ENCODE results near the gene KRT14.
A peak's percentile ranks its signal among the peaks of the same experiment; 100 is the strongest.
"Not testable (repeated sequence)": the region's sequence is repeated elsewhere in the genome, so short reads cannot be mapped to it uniquely, and the experiment has no call there.

Gene KRT14

DNA sequence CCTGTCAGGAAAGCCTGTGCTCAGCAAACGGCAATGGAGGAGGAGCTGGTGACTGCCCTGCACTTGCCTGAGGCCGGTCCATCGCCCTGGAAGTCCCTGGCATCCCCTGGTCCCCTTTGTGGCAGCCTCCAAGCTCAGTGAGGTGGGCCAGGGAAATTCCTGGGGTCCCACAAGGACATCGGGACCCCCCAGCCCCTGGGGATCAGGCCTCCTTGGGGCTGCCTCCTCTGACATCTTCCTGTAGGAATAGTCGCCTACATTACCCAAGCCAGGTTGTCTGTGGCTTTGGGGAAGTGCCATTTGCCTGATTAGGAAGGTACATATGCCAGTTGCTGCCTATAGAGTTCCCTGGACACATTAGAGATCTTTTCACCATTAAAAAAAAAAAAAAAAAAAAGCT lies 7.7 kb downstream of the KRT14 start:
- no peak overlapping the region for H3K27ac Mint-ChIP-seq
- no peaks in the 10 kb centered on the region for H3K4me1 Mint-ChIP-seq
- H3K27me3 Mint-ChIP-seq: peaks cover 85% of the 10 kb centered on the region
- ATAC-seq (no peak), DNase-seq (no peak)
- H3K9me3 Mint-ChIP-seq: no peaks in the 10 kb centered on the region
- no peak overlapping the region for H3K4me3 Mint-ChIP-seq

DNA sequence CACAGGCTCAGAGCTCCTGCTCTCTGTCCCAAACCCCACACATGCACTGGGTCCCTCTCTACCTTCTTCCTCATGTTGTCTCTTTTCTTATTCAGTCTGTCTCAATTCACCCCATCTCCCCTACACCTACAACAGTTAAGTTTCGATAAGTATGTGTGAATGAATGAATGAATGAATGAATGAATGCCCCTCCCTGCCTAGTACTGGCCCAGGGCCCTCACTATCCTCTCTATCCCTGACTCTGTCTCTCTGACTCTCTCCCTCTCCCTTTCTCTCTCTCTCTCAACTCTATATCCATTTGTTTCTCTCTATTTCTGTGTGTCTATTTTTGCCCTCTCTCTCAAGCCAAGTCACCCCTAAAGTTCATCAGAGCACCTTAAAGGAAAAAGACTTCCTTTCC lies 8.2 kb downstream of the KRT14 start:
- H3K27ac Mint-ChIP-seq: no peak overlapping the region
- no peak for DNase-seq
- no peaks in the 10 kb centered on the region for H3K4me1 Mint-ChIP-seq
- H3K4me3 Mint-ChIP-seq: no peak overlapping the region
- H3K9me3 Mint-ChIP-seq: no peaks in the 10 kb centered on the region
- no peak for ATAC-seq
- peaks cover 85% of the 10 kb centered on the region for H3K27me3 Mint-ChIP-seq

DNA sequence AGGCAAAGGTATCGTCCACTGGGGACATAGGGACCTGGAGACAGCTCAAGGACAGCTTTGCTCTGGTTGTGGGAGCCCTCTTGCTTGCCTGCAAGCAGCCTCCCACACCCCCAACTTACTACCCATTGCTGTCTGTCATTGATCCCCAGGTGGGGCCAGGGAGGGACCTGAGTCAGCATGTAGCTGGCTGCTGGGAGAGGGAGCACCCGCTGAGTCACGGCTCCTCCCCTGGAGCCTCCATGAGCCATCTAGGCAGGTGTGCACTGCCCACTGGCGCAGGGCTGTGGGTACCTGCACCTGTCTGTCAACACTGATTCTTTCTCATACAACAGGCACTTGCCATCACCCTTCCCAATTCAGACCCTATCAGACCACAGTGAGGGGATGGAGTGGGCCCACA lies 10.0 kb downstream of the KRT14 start:
- H3K4me3 Mint-ChIP-seq, ATAC-seq, H3K4me1 Mint-ChIP-seq, H3K27ac Mint-ChIP-seq, DNase-seq, H3K9me3 Mint-ChIP-seq: not testable (repeated sequence)
- H3K27me3 Mint-ChIP-seq: peaks cover 85% of the 10 kb centered on the region

DNA sequence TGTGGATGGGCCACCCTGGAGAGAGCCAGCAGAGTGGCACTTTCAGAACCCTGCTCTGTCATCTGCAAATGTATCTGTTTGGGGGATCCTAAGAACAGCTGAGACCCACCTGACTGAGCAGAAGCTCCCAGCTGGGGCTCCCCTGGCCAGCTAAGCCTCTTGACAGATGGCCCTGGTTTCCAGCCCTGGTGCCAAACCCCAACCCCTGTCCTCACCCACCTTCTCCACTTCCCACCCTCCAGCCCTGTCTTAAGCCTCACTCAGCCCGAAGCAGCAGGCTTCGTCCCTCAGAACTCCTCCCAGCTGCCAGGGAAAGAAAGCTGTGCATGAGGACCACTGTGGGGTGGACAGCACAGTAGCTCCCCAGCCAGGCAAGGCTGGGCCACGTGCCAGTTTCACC lies 11.4 kb downstream of the KRT14 start:
- Mint-ChIP-seq H3K4me1 (no peaks in the 10 kb centered on the region), H3K4me3 (no peak overlapping the region), H3K9me3 (no peaks in the 10 kb centered on the region), H3K27ac (no peak overlapping the region), H3K27me3 (peaks cover 88% of the 10 kb centered on the region)
- DNase-seq (no peak), ATAC-seq (no peak)

DNA sequence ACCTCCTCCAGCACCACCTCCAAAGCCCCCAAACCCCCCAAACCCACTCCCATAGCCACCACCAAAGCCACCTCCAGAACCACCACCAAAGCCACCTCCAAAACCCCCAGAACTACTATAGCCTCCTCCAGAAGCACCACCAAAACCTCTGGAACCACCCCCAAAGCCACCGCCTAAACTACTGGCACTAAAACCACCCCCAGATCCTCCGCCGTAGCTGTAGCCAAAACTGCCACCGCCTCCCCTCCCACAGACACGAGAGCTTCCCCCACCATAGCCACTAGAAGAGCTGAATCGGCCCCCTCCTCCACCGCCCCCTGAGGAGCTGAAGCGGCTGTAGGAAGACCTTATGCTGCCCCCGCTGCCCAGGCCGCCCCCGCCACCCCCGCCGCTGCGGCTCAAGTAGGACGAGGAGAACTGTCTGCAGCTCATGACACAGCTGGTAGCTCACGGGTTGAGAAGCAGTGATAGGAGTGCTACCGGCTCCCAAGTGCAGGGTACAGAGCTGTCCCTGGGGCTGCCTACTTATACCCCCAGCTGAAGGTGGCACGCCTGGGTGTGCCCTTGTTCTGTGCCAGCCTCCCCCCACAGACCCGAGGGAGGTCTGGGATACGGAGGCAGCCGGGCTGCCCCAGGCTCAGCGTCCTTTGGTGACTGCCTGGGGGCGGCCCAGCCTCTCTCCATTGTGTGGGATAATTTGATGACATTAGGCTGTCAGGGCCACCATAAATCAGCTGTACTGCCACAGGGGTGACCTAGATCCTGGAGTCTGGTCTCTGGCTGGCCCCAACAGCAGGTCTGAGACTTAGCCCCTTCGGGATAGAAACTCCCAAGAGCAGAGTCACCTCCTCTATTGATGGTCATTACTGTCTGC lies 14.9 kb downstream of the KRT14 start, which contains the start of gene KRT9:
TSS of gene KRT9 (minus strand) at position 499 of the 874 bp plus-strand sequence. CDS start at position 432, 67 bp downstream.
- ATAC-seq: no peak
- peaks cover 10 to 18% of the 10 kb centered on the region in 2 donors for H3K9me3 Mint-ChIP-seq
- H3K27ac Mint-ChIP-seq: peak within 1 kb of the TSS in 1 of 2 donors; percentile 30
- DNase-seq: no peak
- peaks cover 10% of the 10 kb centered on the region for H3K4me1 Mint-ChIP-seq
- H3K27me3 Mint-ChIP-seq: peaks cover 76% of the 10 kb centered on the region
- H3K4me3 Mint-ChIP-seq: no peak within 1 kb of the TSS

DNA sequence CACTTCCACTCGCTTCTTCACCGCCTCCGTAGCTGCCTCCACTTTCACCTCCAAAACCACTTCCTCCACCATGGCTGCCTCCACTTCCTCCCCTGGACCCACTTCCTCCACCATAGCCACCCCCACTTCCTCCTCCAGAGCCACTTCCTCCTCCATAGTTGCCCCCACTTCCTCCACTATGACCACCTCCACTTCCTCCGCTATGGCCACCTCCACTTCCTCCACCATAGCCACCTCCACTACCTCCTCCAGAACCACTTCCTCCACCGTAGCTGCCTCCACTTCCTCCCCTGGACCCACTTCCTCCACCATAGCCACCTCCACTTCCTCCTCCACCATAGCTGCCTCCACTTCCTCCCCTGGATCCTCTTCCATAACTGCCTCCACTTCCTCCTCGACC lies 19.4 kb downstream of the KRT14 start:
- DNase-seq: no peak
- no peak for ATAC-seq
- peaks cover 78% of the 10 kb centered on the region for H3K27me3 Mint-ChIP-seq
- H3K4me3 Mint-ChIP-seq: no peak overlapping the region
- H3K4me1 Mint-ChIP-seq: peaks cover 12% of the 10 kb centered on the region
- peak overlapping the region; percentile 8 to 70 for H3K27ac Mint-ChIP-seq
- peaks cover 12 to 18% of the 10 kb centered on the region in 2 donors for H3K9me3 Mint-ChIP-seq

DNA sequence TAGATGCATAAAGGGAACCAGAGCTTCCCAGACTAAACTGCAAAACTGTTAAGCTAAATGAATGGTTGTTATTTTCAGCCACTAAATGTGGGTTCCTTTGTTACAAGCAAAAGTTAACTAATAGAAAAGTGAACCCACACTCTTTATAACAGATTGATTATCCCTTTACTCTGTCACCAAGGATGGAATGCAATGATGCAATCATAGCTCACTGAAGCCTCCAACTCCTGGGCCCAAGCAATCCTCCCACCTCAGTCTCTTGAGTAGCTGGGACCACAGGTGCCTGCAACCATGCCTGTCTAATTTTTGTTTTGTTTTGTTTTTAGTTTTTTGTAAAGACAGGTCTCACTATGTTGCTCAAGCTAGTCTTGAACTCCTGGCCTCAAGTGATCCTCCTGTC lies 21.4 kb downstream of the KRT14 start:
- Mint-ChIP-seq H3K27ac (no peak overlapping the region), H3K27me3 (peaks cover 75% of the 10 kb centered on the region), H3K9me3 (peaks cover 12 to 18% of the 10 kb centered on the region in 2 donors), H3K4me1 (peaks cover 12% of the 10 kb centered on the region), H3K4me3 (no peak overlapping the region)
- ATAC-seq (no peak), DNase-seq (no peak)

DNA sequence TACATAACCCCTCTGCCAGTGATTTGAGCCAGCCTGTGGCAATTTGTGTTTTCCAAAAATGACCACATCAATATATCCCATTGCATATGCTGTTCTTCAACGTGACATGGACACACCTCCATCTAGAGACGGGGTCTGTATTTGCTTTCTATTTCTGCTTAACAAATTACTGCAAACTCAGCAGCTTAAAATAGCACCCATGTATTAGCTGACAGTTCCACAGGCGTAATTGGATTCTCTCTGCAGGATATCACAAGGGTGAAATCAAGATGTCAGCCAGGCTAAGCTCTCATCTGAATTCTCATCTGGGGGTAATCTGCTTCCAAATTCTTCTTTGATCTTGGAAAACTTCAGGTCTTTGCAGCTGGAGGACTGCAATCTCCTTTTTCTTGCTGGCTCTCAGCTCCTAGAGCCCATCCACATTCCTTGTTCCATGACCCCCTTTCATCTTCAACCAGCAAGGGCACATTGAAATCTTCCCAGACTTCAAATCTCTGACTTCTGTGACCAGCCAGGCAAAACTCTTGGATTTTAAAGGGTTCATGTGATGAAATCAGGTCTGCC lies 23.0 kb downstream of the KRT14 start:
- peaks cover 74% of the 10 kb centered on the region for H3K27me3 Mint-ChIP-seq

DNA sequence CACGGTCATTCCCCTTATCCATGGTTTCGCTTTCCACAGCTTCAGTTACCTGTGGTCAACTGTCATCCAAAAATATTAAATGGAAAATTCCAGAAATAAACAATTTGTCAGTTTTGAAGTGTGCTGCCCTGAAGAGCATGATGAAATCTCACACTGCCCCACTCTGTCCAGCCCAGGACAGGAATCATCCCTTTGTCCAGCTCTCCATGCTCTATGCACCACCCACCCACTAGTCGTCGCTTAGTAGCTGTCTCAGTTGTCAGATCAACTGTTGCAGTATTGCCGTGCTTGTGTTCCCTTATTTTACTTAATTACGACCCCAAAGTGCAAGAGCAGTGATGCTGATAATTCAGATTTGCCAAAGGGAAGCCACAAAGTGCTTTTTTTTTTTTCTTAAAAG lies 25.1 kb downstream of the KRT14 start:
- peaks cover 89% of the 10 kb centered on the region for H3K27me3 Mint-ChIP-seq
- no peak overlapping the region for H3K4me3 Mint-ChIP-seq
- ATAC-seq: no peak

More for the DNA sequence above, 23.0 kb downstream of the KRT14 start:
- ATAC-seq (no peak), DNase-seq (no peak)
- H3K4me1 Mint-ChIP-seq: peaks cover 12% of the 10 kb centered on the region
- no peak overlapping the region for H3K27ac Mint-ChIP-seq
- peaks cover 12 to 18% of the 10 kb centered on the region in 2 donors for H3K9me3 Mint-ChIP-seq
- no peak overlapping the region for H3K4me3 Mint-ChIP-seq

DNA sequence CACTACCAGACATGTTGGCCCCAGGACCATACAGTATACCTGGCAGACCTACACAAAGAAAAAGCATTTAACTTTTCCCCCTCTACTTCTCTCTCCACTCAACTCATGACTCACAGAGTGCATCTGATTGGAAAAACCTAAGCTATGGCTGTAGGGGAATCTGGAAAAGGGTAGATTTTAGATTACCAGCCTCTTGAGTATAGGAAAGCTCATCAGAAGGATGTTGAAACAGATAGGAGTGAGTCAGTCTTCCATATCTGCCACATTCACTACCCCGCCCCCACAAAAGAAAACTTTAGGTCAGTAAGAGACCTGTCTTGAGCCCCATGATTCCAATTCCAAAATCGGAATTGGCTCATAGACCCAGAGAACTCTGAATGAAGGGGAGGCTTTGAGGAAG lies 27.1 kb downstream of the KRT14 start:
- H3K27me3 Mint-ChIP-seq: peaks cover 86% of the 10 kb centered on the region
- ATAC-seq (no peak), DNase-seq (no peak)
- H3K27ac Mint-ChIP-seq: no peak overlapping the region
- H3K4me3 Mint-ChIP-seq: no peak overlapping the region
- H3K4me1 Mint-ChIP-seq: no peaks in the 10 kb centered on the region
- no peaks in the 10 kb centered on the region for H3K9me3 Mint-ChIP-seq

More for the DNA sequence above, 25.1 kb downstream of the KRT14 start:
- no peaks in the 10 kb centered on the region for H3K9me3 Mint-ChIP-seq
- no peak for DNase-seq
- H3K4me1 Mint-ChIP-seq: no peaks in the 10 kb centered on the region
- no peak overlapping the region for H3K27ac Mint-ChIP-seq

DNA sequence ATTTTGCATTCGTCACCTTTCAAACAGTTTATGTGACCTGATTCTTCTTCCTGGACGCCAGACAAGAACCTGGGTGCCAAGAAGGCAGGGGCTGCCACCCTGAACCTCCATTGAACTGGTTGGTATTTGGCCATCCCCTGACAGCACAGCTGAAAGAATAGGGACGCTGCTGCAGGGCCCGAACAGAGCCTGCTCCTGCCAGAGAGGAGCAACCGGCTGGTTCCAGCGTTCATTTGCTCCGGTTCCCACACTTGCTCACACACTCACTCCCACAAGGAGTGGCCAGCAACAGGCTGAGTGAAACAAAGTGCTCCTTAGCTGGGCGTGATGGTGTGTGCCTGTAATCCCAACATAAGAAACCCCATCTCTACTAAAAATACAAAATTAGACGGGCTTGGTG lies 29.8 kb downstream of the KRT14 start:
- H3K27ac Mint-ChIP-seq: no peak overlapping the region
- no peaks in the 10 kb centered on the region for H3K9me3 Mint-ChIP-seq
- DNase-seq (no peak), ATAC-seq (no peak)
- no peaks in the 10 kb centered on the region for H3K4me1 Mint-ChIP-seq
- no peak overlapping the region for H3K4me3 Mint-ChIP-seq
- peaks cover 87% of the 10 kb centered on the region for H3K27me3 Mint-ChIP-seq

DNA sequence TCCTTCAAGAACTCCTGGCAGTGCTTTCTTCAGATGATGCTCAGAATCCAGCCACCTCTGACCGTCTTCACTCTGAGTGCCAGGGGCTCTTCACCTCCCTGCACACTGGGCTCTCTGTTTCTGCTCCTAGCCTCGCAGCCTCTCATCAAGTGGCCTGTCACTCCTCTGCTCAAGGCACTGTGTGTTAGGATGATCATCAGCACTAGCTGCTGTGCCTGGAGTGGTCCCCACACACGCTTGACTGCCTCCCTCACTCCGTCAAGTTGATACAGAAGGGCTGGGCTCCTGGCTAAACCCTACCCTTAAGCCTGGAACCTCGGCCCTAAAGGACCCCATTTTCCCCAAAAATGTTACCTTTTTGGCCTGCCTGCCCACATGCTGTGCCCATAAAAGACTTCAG lies 30.4 kb downstream of the KRT14 start:
- H3K27ac Mint-ChIP-seq: peak overlapping the region in 1 of 2 donors; percentile 20
- H3K4me3 Mint-ChIP-seq: no peak overlapping the region
- H3K9me3 Mint-ChIP-seq: no peaks in the 10 kb centered on the region
- ATAC-seq (no peak), DNase-seq (no peak)
- H3K4me1 Mint-ChIP-seq: no peaks in the 10 kb centered on the region
- H3K27me3 Mint-ChIP-seq: peaks cover 87% of the 10 kb centered on the region

DNA sequence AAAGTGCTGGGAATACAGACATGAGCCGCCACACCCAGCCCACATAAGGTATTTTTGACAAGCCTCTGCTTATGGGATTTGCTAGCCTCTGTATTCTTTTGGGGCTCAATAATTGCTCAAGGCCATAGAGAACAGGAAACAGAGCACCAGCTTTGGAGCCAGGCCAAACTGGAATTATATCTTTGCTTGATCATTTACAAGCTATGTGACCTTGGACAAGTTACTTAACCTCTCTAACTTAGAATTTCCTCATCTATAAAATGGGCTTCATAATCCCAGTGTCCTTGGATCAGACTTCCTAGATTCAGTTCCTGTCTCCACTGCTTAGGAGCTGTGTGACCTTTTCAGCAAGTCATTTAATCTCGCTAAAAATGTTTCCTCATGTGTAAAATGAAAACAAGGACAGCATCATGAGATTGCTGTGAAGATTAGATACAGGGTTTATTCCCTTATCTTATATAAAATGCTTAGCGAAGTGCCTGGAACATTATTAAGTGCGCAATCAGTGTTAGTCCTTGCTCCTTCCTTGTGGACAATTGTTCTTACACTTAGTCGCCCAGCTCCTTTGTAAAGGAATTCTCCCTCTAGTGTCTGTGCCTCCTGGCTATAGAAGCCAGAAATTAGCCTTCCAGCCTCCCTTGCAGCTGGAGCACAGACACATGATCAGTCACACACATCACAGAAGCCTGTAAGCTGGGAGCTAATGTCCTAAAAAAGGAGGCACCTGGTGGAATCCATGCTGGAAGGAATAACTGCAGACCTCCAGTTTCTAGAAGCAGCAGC lies 31.4 kb downstream of the KRT14 start:
- Mint-ChIP-seq H3K4me1 (no peaks in the 10 kb centered on the region), H3K9me3 (no peaks in the 10 kb centered on the region)

DNA sequence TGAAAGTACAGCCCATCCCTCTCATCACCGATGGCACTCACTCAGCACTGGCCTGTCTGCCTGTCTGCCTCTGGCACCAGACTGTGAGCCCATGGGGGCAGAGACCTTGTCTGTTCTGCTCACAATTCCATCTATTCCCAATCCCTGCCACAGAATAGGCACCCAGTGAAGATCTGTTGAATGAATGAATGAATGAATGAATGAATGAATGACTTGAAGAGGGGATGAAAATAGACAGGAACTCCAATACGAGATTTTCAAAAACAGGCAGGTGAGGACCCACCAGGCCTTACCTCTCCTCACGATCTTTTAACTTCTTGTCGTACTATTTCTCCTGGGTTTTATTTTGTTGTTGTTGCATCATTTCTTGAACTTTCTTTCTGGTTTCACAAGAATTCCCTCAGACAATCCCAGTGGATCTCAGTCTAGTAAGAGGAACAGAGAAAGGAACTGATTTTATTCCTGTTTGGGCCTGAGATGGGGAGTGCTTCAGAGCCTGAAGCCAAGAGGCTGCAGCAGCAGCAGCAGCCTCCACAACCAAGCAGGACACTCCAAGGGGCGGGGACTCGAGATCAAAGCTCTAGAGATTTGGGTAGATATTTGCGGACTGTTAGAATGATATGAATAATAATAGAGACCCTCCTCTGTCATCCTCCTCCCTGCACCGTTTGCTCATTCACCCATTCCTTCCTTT lies 32.6 kb downstream of the KRT14 start:
- Mint-ChIP-seq H3K4me3 (no peak overlapping the region), H3K27ac (peak overlapping the region in 1 of 2 donors; percentile 11), H3K9me3 (no peaks in the 10 kb centered on the region), H3K4me1 (peaks cover 5% of the 10 kb centered on the region), H3K27me3 (peaks cover 69% of the 10 kb centered on the region)
- DNase-seq: no peak
- no peak for ATAC-seq

More for the DNA sequence above, 31.4 kb downstream of the KRT14 start:
- Mint-ChIP-seq H3K4me3 (no peak overlapping the region), H3K27ac (no peak overlapping the region), H3K27me3 (peaks cover 80% of the 10 kb centered on the region)
- ATAC-seq (no peak), DNase-seq (no peak)

DNA sequence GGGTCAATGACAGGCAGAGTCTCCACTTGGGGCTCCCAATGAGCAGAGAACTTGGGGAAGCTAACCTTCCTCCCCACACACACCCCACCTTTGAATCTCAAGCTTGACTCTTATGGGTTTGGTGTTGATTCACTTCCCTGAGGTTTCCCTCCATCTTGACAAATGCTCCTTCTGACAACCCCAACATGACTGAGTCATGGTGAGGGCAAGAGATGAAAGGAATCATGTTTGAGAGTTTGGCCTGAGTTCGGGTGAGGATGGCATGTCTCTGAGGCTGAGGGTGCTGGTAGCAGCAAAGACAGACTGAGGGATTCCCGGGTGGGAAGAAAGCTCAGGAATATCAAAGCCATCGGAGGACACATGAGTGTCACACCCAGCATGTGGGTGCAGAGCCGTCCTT lies 33.5 kb downstream of the KRT14 start:
- Mint-ChIP-seq H3K27me3 (peaks cover 61% of the 10 kb centered on the region), H3K9me3 (no peaks in the 10 kb centered on the region), H3K4me3 (no peak overlapping the region), H3K27ac (no peak overlapping the region), H3K4me1 (peaks cover 15% of the 10 kb centered on the region)
- DNase-seq: no peak
- no peak for ATAC-seq
